NCI-H82 treated with DMSO at 0.1 percent for 48 hours (cell line): Measurements from ENCODE around the gene ZNF296.

Experiments used
- DNase-seq: peaks from one replicate; lab custom pipeline; 2025; ENCODE audit not compliant: unreplicated experiment; lab: John Stamatoyannopoulos, UW

The ZNF296 gene

GRCh38 chr19:45087531-45087930 lies 11.3 kb upstream of the ZNF296 start:
- DNase-seq = no peak

- DNase-seq = no peak
Measured at GRCh38 chr19:45086480-45086879, 10.2 kb upstream of the ZNF296 start.

GRCh38 chr19:45082170-45082569 lies 5.9 kb upstream of the ZNF296 start:
- no peak for DNase-seq

GRCh38 chr19:45079911-45080370 lies 3.7 kb upstream of the ZNF296 start:
- DNase-seq = no peak

- DNase-seq = peak; percentile 28
Measured at GRCh38 chr19:45079063-45079910, 3.0 kb upstream of the ZNF296 start, which contains the start of gene GEMIN7. Gene GEMIN7 (plus strand): TSS chr19:45079260. CDS start chr19:45090115, 10,855 bp downstream.

- no peak for DNase-seq
Measured at GRCh38 chr19:45078390-45079062, 2.2 kb upstream of the ZNF296 start.

- peak; percentile 11 for DNase-seq
Measured at GRCh38 chr19:45076851-45077730, 813 bp upstream of the ZNF296 start.

- peak; percentile 41 for DNase-seq
Measured at GRCh38 chr19:45075301-45076028, 813 bp downstream of the ZNF296 start.

GRCh38 chr19:45074744-45075300 lies 1.5 kb downstream of the ZNF296 start:
- DNase-seq = no peak

- no peak for DNase-seq
Measured at GRCh38 chr19:45071969-45072790, 4.1 kb downstream of the ZNF296 start.

- no peak for DNase-seq
Measured at GRCh38 chr19:45071545-45071938, 4.7 kb downstream of the ZNF296 start.

- DNase-seq = no peak
Measured at GRCh38 chr19:45070861-45071544, 5.3 kb downstream of the ZNF296 start.

GRCh38 chr19:45070214-45070613 lies 6.1 kb downstream of the ZNF296 start:
- no peak for DNase-seq

GRCh38 chr19:45069056-45069455 lies 7.2 kb downstream of the ZNF296 start:
- DNase-seq = no peak

GRCh38 chr19:45068041-45068440 lies 8.2 kb downstream of the ZNF296 start:
- no peak for DNase-seq

GRCh38 chr19:45066921-45067661 lies 9.2 kb downstream of the ZNF296 start:
- no peak for DNase-seq

GRCh38 chr19:45063851-45064801 lies 12.2 kb downstream of the ZNF296 start:
- DNase-seq = no peak
